GM21576 (cell line): Measurements from ENCODE around the gene OR6B3.
"Not testable (repeated sequence)": the region's sequence is repeated elsewhere in the genome, so short reads cannot be mapped to it uniquely, and the experiment has no call there.

Experiments
- ATAC-seq: cut with Tn5 transposase; IDR thresholded peaks from one replicate; pipeline ENCODE4 v1.9.1; 2021; ENCODE audit warnings: mild to moderate bottlenecking, moderate library complexity; ENCODE audit not compliant: unreplicated experiment

OR6B3 gene

GRCh38 chr2:240045098-240045497 lies 8.2 kb downstream of the OR6B3 start:
- ATAC-seq = no peak

- not testable (repeated sequence) for ATAC-seq
Observed at GRCh38 chr2:240044096-240044495, 9.2 kb downstream of the OR6B3 start.

GRCh38 chr2:240043279-240043989 lies 9.9 kb downstream of the OR6B3 start:
- no peak for ATAC-seq

GRCh38 chr2:240042740-240043139 lies 10.6 kb downstream of the OR6B3 start:
- no peak for ATAC-seq

GRCh38 chr2:240041363-240041762 lies 12.0 kb downstream of the OR6B3 start:
- ATAC-seq = no peak

- ATAC-seq = no peak
Observed at GRCh38 chr2:240037358-240037757, 16.0 kb downstream of the OR6B3 start.

GRCh38 chr2:240033330-240033678 lies 20.0 kb downstream of the OR6B3 start:
- ATAC-seq = no peak

GRCh38 chr2:240032406-240033329 lies 20.7 kb downstream of the OR6B3 start:
- ATAC-seq = no peak

- ATAC-seq = no peak
Observed at GRCh38 chr2:240030379-240031094, 22.8 kb downstream of the OR6B3 start, which contains the start of gene OR6B2. TSS of gene OR6B2 (minus strand) at chr2:240030429. CDS start at chr2:240030429, 0 bp downstream.

- peak; percentile 16 for ATAC-seq
Observed at GRCh38 chr2:240024766-240025165, 28.6 kb downstream of the OR6B3 start.

- ATAC-seq = no peak
Observed at GRCh38 chr2:240023792-240024191, 29.5 kb downstream of the OR6B3 start.

- ATAC-seq = no peak
Observed at GRCh38 chr2:240021488-240022104, 31.7 kb downstream of the OR6B3 start.

- no peak for ATAC-seq
Observed at GRCh38 chr2:240018071-240018750, 35.1 kb downstream of the OR6B3 start.

GRCh38 chr2:240014327-240014726 lies 39.0 kb downstream of the OR6B3 start:
- no peak for ATAC-seq

GRCh38 chr2:240013343-240013742 lies 40.0 kb downstream of the OR6B3 start:
- ATAC-seq = no peak

- no peak for ATAC-seq
Observed at GRCh38 chr2:240002983-240003382, 50.3 kb downstream of the OR6B3 start.

- no peak for ATAC-seq
Observed at GRCh38 chr2:240000671-240001070, 52.6 kb downstream of the OR6B3 start.

- ATAC-seq = no peak
Observed at GRCh38 chr2:239997686-239998409, 55.5 kb downstream of the OR6B3 start.
